HCT116 (cell line): ENCODE results near the gene MLKL. TPM values are rescaled to one million over a fixed set of nuclear protein-coding genes. Genes with fewer than 3 reads are reported as not detected.
A peak's percentile ranks its signal among the peaks of the same experiment; 100 is the strongest.

Experiments used
- ATAC-seq: fragments of 200-7000 bp; cut with Tn5 transposase; 2 replicates; pipeline ENCODE4 v1.9.1; 2020; ENCODE audit warnings: mild to moderate bottlenecking, moderate library complexity
- BruUV-seq: library from RNA; stranded (reverse); fragments of 400-500 nt; replicated peaks from 2 replicates; lab custom pipeline; 2021; lab: Mats Ljungman, UMichigan
- CTCF ChIA-PET: fragments of 300-600 bp; sonication (Branson Sonifier 250); formaldehyde crosslinking; loops from one replicate; lab custom pipeline; 2021; ENCODE audit warnings: antibody characterized with exemption; lab: Charles Lee
- POLR2A ChIA-PET: fragments of 300-600, 350-600 bp; sonication (Branson Sonifier 250); formaldehyde crosslinking; loops from one replicate; lab custom pipeline; 2021; ENCODE audit warnings: antibody characterized with exemption; lab: Charles Lee
- RAD21 ChIA-PET, 2 experiments: fragments of 300-600 bp; sonication (Branson Sonifier 250); formaldehyde crosslinking; loops; one replicate each; lab custom pipeline; 2023; ENCODE audit warnings: low total read pairs in 2 of 2; ENCODE audit not compliant: uncharacterized antibody in 2 of 2, unreplicated experiment in 2 of 2, low non-redundant PET in 1 of 2; lab: Charles Lee
- DNase-seq: peaks from one replicate; pipeline ENCODE4 v3.0.0-alpha.2; 2010; ENCODE audit warnings: low read depth, low spot score
- H2AFZ ChIP-seq: fragments of 200-600 bp; shearing (Covaris generic), sonication (generic); 2 replicates; pipeline ENCODE4 v1.6.1; 2017; ENCODE audit warnings: low read depth, mixed run types, mixed read lengths, antibody characterized with exemption, low read length; ENCODE audit not compliant: poor library complexity, severe bottlenecking
- H3K27ac ChIP-seq: 2 replicates; pipeline ENCODE4 v1.5.1; 2012; ENCODE audit warnings: low read depth, low read length
- H3K27me3 ChIP-seq: fragments of 200-600 bp; sonication (generic); 2 replicates; pipeline ENCODE4 v1.6.1; 2016; ENCODE audit warnings: mixed run types, low read length, mixed read lengths; ENCODE audit not compliant: insufficient read depth
- H3K36me3 ChIP-seq, 2 experiments: fragments of 200-500 bp in 1 of 2; fragments of 200-600 bp in 1 of 2; sonication (Bioruptor generic) in 1 of 2; sonication (generic) in 1 of 2; 2 replicates each; pipeline versions ENCODE4 v1.5.1 to v1.6.1; 2014 to 2016; ENCODE audit warnings: low read length in 2 of 2, inconsistent platforms in 1 of 2, mixed read lengths in 1 of 2, mixed run types in 1 of 2; ENCODE audit not compliant: insufficient read depth in 2 of 2, control insufficient read depth in 1 of 2
- H3K4me1 ChIP-seq, 2 experiments: fragments of 200-600 bp in 1 of 2; sonication (generic) in 1 of 2; 2 replicates each; pipeline versions ENCODE4 v1.5.1 to v1.6.1; 2012 to 2017; ENCODE audit warnings: low read length in 2 of 2, inconsistent platforms in 1 of 2, mild to moderate bottlenecking in 1 of 2, mixed read lengths in 1 of 2, mixed run types in 1 of 2, moderate library complexity in 1 of 2; ENCODE audit not compliant: insufficient read depth in 2 of 2, control insufficient read depth in 1 of 2
- H3K4me2 ChIP-seq: fragments of 200-600 bp; sonication (generic); 2 replicates; pipeline ENCODE4 v1.6.1; 2017; ENCODE audit warnings: mixed run types, low read length, mixed read lengths
- H3K4me3 ChIP-seq, 2 experiments: fragments of 200-600 bp in 1 of 2; sonication (generic) in 1 of 2; replicated peaks in 1 of 2; 2 replicates each; pipeline ENCODE4 v1.5.1; 2011 to 2016; ENCODE audit warnings: low read length in 2 of 2, control low read depth in 1 of 2, low read depth in 1 of 2, mild to moderate bottlenecking in 1 of 2, mixed read lengths in 1 of 2, mixed run types in 1 of 2
- H3K79me2 ChIP-seq: fragments of 200-600 bp; sonication (generic); 2 replicates; pipeline ENCODE4 v1.6.1; 2017; ENCODE audit warnings: mild to moderate bottlenecking, mixed run types, low read length, moderate library complexity, mixed read lengths; ENCODE audit not compliant: insufficient read depth
- H3K9ac ChIP-seq: fragments of 200-600 bp; sonication (generic); 2 replicates; pipeline ENCODE4 v1.6.1; 2016; ENCODE audit warnings: low read length, mixed read lengths
- H3K9me2 ChIP-seq: fragments of 200-600 bp; sonication (generic), shearing (Covaris generic); 2 replicates; pipeline ENCODE4 v1.6.1; 2017; ENCODE audit warnings: mixed run types, mild to moderate bottlenecking, moderate library complexity; ENCODE audit not compliant: insufficient read depth
- H3K9me3 ChIP-seq, 2 experiments: fragments of 200-500 bp in 1 of 2; fragments of 200-600 bp in 1 of 2; sonication (Bioruptor generic) in 1 of 2; sonication (generic) in 1 of 2; 2 replicates each; pipeline ENCODE4 v1.6.1; 2014 to 2017; ENCODE audit warnings: low read length in 2 of 2, mixed read lengths in 2 of 2, inconsistent platforms in 1 of 2, low read depth in 1 of 2, mild to moderate bottlenecking in 1 of 2, mixed run types in 1 of 2, moderate library complexity in 1 of 2; ENCODE audit not compliant: control insufficient read depth in 1 of 2, insufficient read depth in 1 of 2
- H4K20me1 ChIP-seq: fragments of 200-600 bp; sonication (generic), shearing (Covaris generic); 2 replicates; pipeline ENCODE4 v1.6.1; 2017; ENCODE audit warnings: mixed run types, mild to moderate bottlenecking, moderate library complexity; ENCODE audit not compliant: insufficient read depth
- ATF3 ChIP-seq: IDR thresholded peaks from 2 replicates; pipeline ENCODE4 v1.6.1; 2012
- CBX3 ChIP-seq: IDR thresholded peaks from 2 replicates; pipeline ENCODE4 v1.6.1; 2012; ENCODE audit warnings: low read depth
- EGR1 ChIP-seq: IDR thresholded peaks from 2 replicates; pipeline ENCODE4 v1.6.1; 2012; ENCODE audit warnings: low read depth
- EZH2 ChIP-seq: fragments of 200-600 bp; sonication (generic); IDR thresholded peaks from 2 replicates; pipeline ENCODE4 v1.6.1; 2017; ENCODE audit warnings: antibody characterized with exemption, mixed run types
- JUND ChIP-seq: IDR thresholded peaks from 2 replicates; pipeline ENCODE4 v1.6.1; 2012
- POLR2A ChIP-seq: IDR thresholded peaks from 2 replicates; pipeline ENCODE4 v1.7.0; 2011; ENCODE audit warnings: borderline replicate concordance; ENCODE audit not compliant: insufficient read depth, insufficient read length; ENCODE audit errors: extremely low read depth
- POLR2AphosphoS5 ChIP-seq: IDR thresholded peaks from 2 replicates; pipeline ENCODE4 v1.6.1; 2011; ENCODE audit warnings: mild to moderate bottlenecking, low read depth, low read length, moderate library complexity
- SIN3A ChIP-seq: IDR thresholded peaks from 2 replicates; pipeline ENCODE4 v1.6.1; 2012; ENCODE audit warnings: low read depth
- TCF7L2 ChIP-seq: IDR thresholded peaks from 2 replicates; pipeline ENCODE4 v1.7.0; 2011; ENCODE audit warnings: borderline replicate concordance, inconsistent platforms; ENCODE audit not compliant: insufficient read depth, insufficient read length; ENCODE audit errors: extremely low read depth
- ZBTB33 ChIP-seq: IDR thresholded peaks from 2 replicates; pipeline ENCODE4 v1.6.1; 2011; ENCODE audit warnings: mild to moderate bottlenecking, low read length, moderate library complexity; ENCODE audit not compliant: insufficient replicate concordance; ENCODE audit errors: extremely low read depth
- ZFX ChIP-seq: fragments of 450-650 bp; IDR thresholded peaks from 2 replicates; pipeline ENCODE4 v1.6.1; 2017
- intact Hi-C: fragments of 100-400 bp; cut with micrococcal nuclease; formaldehyde crosslinking; loops from 2 replicates; pipeline ENCODE4 v1.10.0; 2022
- total RNA-seq: library from RNA; stranded (reverse); gene quantifications from one replicate; pipeline ENCODE4 v1.2.1, GENCODE V29; 2021; ENCODE audit not compliant: unreplicated experiment
- TF ChIP-seq, protein P1 (sequence below): IDR thresholded peaks from 2 replicates; pipeline ENCODE4 v1.6.1; 2012
- TF ChIP-seq, protein P2 (sequence below), 3 experiments: fragments of 200-600 bp in 1 of 3; sonication (generic) in 1 of 3; IDR thresholded peaks in 2 of 3; conservative IDR thresholded peaks in 1 of 3; 2 replicates each; pipeline ENCODE4 v1.5.1; 2012 to 2017; ENCODE audit warnings: low read depth in 2 of 3, low read length in 2 of 3, antibody characterized with exemption in 1 of 3, borderline replicate concordance in 1 of 3, control low read depth in 1 of 3, mild to moderate bottlenecking in 1 of 3, mixed read lengths in 1 of 3, mixed run types in 1 of 3, moderate library complexity in 1 of 3; ENCODE audit not compliant: insufficient read depth in 1 of 3

MLKL gene
- total RNA-seq, 1 experiment from 2014 or later = 8.3 TPM

- peak; percentile 20 for ATAC-seq
- Histone ChIP-seq H3K9ac (peak overlapping the region; percentile 82), H4K20me1 (no peaks in the 10 kb centered on the region), H3K9me2 (no peaks in the 10 kb centered on the region), H3K79me2 (no peaks in the 10 kb centered on the region; the same call in 1 of the 2 replicates), H3K27ac (peak overlapping the region; percentile 75), H3K4me1 (peaks cover 0 to 28% of the 10 kb centered on the region in 2 experiments; a peak in 2 of 4 replicates), H2AFZ (peak overlapping the region; percentile 67), H3K4me2 (peak overlapping the region; percentile 79), H3K9me3 (no peaks in the 10 kb centered on the region), H3K4me3 (peak overlapping the region; percentile 59 to 73), H3K36me3 (no peaks in the 10 kb centered on the region; a peak in 1 of 4 replicates), H3K27me3 (no peaks in the 10 kb centered on the region)
- CTCF ChIA-PET = interaction anchor here (1.1 to 3.6 kb wide), 2 partner anchors 8 to 162 kb away, joined by 3 to 14 read pairs; no protein-coding TSS in a partner anchor
- TF ChIP-seq ZFX (no peak), CBX3 (no peak)
- intact Hi-C loops = no loop called here
- POLR2A ChIA-PET = interaction anchor here (1.4 kb wide), 1 partner anchor 38 kb away, joined by 4 read pairs; no protein-coding TSS in a partner anchor
- BruUV-seq = no TSS peak
- DNase-seq = no peak
- RAD21 ChIA-PET = no interaction called here
Measured at GRCh38 chr16:74700116-74700437, 585 bp downstream of the MLKL start.

GRCh38 chr16:74699666-74700065 lies 996 bp downstream of the MLKL start:
- BruUV-seq = no TSS peak
- no peaks in the 10 kb centered on the region for H3K9me3 ChIP-seq
- CTCF ChIA-PET = interaction anchor here (1.1 to 3.6 kb wide), 2 partner anchors 9 to 163 kb away, joined by 3 to 14 read pairs; no protein-coding TSS in a partner anchor
- no peak for ATAC-seq
- no peaks in the 10 kb centered on the region for H3K27me3 ChIP-seq
- intact Hi-C loops = no loop called here
- POLR2A ChIA-PET = interaction anchor here (1.4 kb wide), 1 partner anchor 39 kb away, joined by 4 read pairs; no protein-coding TSS in a partner anchor
- peaks cover 0 to 28% of the 10 kb centered on the region in 2 experiments; a peak in 2 of 4 replicates for H3K4me1 ChIP-seq
- H4K20me1 ChIP-seq = no peaks in the 10 kb centered on the region
- no peaks in the 10 kb centered on the region for H3K9me2 ChIP-seq
- no peak overlapping the region for H2AFZ ChIP-seq
- H3K27ac ChIP-seq = peak overlapping the region; percentile 75; the same call in 1 of the 2 replicates
- RAD21 ChIA-PET = no interaction called here
- DNase-seq = no peak
- peak overlapping the region; percentile 79 for H3K4me2 ChIP-seq
- H3K36me3 ChIP-seq = no peaks in the 10 kb centered on the region; a peak in 1 of 4 replicates
- H3K79me2 ChIP-seq = no peaks in the 10 kb centered on the region; the same call in 1 of the 2 replicates
- peak overlapping the region; percentile 59 to 73 for H3K4me3 ChIP-seq
- peak overlapping the region; percentile 82; the same call in 1 of the 2 replicates for H3K9ac ChIP-seq
- TF ChIP-seq EZH2 = no peak
- TF ChIP-seq TCF7L2 = no peak
- TF ChIP-seq, protein P1, sequence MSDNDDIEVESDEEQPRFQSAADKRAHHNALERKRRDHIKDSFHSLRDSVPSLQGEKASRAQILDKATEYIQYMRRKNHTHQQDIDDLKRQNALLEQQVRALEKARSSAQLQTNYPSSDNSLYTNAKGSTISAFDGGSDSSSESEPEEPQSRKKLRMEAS = no peak
- TF ChIP-seq JUND = no peak
- no peak for TF ChIP-seq POLR2AphosphoS5
- TF ChIP-seq EGR1 = no peak
- TF ChIP-seq ATF3 = no peak
- TF ChIP-seq ZBTB33 = no peak
- TF ChIP-seq, protein P2, sequence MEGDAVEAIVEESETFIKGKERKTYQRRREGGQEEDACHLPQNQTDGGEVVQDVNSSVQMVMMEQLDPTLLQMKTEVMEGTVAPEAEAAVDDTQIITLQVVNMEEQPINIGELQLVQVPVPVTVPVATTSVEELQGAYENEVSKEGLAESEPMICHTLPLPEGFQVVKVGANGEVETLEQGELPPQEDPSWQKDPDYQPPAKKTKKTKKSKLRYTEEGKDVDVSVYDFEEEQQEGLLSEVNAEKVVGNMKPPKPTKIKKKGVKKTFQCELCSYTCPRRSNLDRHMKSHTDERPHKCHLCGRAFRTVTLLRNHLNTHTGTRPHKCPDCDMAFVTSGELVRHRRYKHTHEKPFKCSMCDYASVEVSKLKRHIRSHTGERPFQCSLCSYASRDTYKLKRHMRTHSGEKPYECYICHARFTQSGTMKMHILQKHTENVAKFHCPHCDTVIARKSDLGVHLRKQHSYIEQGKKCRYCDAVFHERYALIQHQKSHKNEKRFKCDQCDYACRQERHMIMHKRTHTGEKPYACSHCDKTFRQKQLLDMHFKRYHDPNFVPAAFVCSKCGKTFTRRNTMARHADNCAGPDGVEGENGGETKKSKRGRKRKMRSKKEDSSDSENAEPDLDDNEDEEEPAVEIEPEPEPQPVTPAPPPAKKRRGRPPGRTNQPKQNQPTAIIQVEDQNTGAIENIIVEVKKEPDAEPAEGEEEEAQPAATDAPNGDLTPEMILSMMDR (IDR thresholded peaks at IDR 0.05 in 2 of 3, conservative IDR thresholded peaks at IDR 0.05 in 1 of 3; ENCODE audit: borderline replicate concordance in 1 of 3, insufficient read depth in 1 of 3, low read depth in 2 of 3, low read length in 2 of 3) = no peak
- no peak for TF ChIP-seq SIN3A
- TF ChIP-seq CBX3 = no peak
- TF ChIP-seq POLR2A = no peak
